DOHH2 (cell line): ENCODE results near the gene NID1.
"Not testable (repeated sequence)": the region's sequence is repeated elsewhere in the genome, so short reads cannot be mapped to it uniquely, and the experiment has no call there.

Experiments used
- EZH2phosphoT487 ChIP-seq: fragments of 200-600 bp; sonication (generic); IDR thresholded peaks from 2 replicates; pipeline ENCODE4 v1.6.1; 2017; ENCODE audit warnings: borderline replicate concordance, mild to moderate bottlenecking, antibody characterized with exemption, low read length, moderate library complexity, mixed read lengths
- TF ChIP-seq, protein P1 (sequence below): fragments of 200-600 bp; sonication (generic); IDR thresholded peaks from one replicate; pipeline ENCODE4 v1.5.1; 2014; ENCODE audit warnings: antibody characterized with exemption, mild to moderate bottlenecking, low read depth, low read length; ENCODE audit not compliant: poor library complexity, severe bottlenecking

DNA sequence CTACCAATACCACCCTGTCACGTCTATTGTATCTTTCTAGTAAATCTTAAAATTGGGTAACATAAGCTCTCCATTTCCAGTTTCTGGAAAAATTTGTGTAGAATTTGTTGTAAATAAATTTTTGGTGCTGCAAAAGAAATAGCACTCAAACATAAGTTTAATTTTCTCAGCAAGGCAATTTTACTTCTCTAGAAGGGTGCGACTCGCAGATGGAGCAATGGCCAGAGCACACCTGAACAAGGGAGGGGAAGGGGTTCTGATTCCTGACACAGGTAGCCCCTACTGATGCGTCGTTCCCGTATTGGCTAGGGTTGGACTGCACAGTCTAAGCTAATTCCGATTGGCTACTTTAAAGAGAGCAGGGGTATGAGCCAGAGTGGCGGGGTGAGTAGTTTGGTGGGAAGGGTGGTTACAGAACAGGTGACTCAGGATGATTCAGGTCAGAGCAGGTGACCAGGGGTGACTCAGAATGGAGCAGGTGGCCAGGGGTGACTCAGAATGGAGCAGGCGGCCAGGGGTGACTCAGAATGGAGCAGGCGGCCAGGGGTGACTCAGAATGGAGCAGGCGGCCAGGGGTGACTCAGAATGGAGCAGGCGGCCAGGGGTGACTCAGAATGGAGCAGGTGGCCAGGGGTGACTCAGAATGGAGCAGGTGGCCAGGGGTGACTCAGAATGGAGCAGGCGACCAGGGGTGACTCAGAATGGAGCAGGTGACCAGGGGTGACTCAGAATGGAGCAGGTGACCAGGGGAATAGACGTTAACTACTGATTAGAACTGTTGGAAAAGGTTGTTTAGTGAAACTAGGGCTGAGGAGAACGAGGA lies 32.0 kb upstream of the NID1 start:
- TF ChIP-seq, protein P1, sequence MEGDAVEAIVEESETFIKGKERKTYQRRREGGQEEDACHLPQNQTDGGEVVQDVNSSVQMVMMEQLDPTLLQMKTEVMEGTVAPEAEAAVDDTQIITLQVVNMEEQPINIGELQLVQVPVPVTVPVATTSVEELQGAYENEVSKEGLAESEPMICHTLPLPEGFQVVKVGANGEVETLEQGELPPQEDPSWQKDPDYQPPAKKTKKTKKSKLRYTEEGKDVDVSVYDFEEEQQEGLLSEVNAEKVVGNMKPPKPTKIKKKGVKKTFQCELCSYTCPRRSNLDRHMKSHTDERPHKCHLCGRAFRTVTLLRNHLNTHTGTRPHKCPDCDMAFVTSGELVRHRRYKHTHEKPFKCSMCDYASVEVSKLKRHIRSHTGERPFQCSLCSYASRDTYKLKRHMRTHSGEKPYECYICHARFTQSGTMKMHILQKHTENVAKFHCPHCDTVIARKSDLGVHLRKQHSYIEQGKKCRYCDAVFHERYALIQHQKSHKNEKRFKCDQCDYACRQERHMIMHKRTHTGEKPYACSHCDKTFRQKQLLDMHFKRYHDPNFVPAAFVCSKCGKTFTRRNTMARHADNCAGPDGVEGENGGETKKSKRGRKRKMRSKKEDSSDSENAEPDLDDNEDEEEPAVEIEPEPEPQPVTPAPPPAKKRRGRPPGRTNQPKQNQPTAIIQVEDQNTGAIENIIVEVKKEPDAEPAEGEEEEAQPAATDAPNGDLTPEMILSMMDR: not testable (repeated sequence)
- not testable (repeated sequence) for TF ChIP-seq EZH2phosphoT487
